Activated naive CD8-positive, alpha-beta T cell treated with anti-CD3 and anti-CD28 coated beads, Interleukin-2, amount 50 U/mL, for 16 hours (primary cell): Measurements from ENCODE around the gene TOMM20.

Experiments used
- DNase-seq: peaks from one replicate; pipeline ENCODE4 v3.0.0-alpha.2; 2020; ENCODE audit warnings: low read depth, low spot score

Gene TOMM20

GRCh38 chr1:235063068-235063765, 65.4 kb downstream of the TOMM20 start:
- DNase-seq, result no peak

- no peak for DNase-seq
These were observed 67.8 kb downstream of the TOMM20 start for GRCh38 chr1:235060607-235061470.
